GM23338 (cell line): ENCODE results near the gene USP24. TPM values are rescaled to one million over a fixed set of nuclear protein-coding genes. Genes with fewer than 3 reads are reported as not detected.

Experiments
- ATAC-seq: fragments of 200-7000 bp; cut with Tn5 transposase; 3 replicates; pipeline ENCODE4 v1.9.1; 2020
- DNase-seq: peaks from one replicate; pipeline ENCODE4 v3.0.0-alpha.2; 2015; ENCODE audit warnings: low spot score
- H2AFZ ChIP-seq: fragments of 200-600 bp; sonication (generic); 2 replicates; pipeline ENCODE4 v1.8.0; 2016; ENCODE audit warnings: antibody characterized with exemption, mild to moderate bottlenecking, moderate library complexity
- H3F3A ChIP-seq: fragments of 200-600 bp; sonication (generic); replicated peaks from 2 replicates; pipeline ENCODE4 v1.8.0; 2017; ENCODE audit warnings: antibody characterized with exemption, mixed run types, low read depth
- H3K27ac ChIP-seq: fragments of 200-600 bp; sonication (generic); 2 replicates; pipeline ENCODE4 v1.6.1; 2016; ENCODE audit warnings: low read depth
- H3K27me3 ChIP-seq: fragments of 200-600 bp; sonication (generic); 2 replicates; pipeline ENCODE4 v1.8.0; 2016; ENCODE audit warnings: mild to moderate bottlenecking, mixed run types, moderate library complexity; ENCODE audit not compliant: insufficient read depth
- H3K36me3 ChIP-seq: fragments of 200-600 bp; sonication (generic); 2 replicates; pipeline ENCODE4 v1.8.0; 2016; ENCODE audit warnings: mild to moderate bottlenecking; ENCODE audit not compliant: insufficient read depth
- H3K4me1 ChIP-seq: fragments of 200-600 bp; sonication (generic); 2 replicates; pipeline ENCODE4 v1.8.0; 2016; ENCODE audit warnings: mild to moderate bottlenecking, moderate library complexity; ENCODE audit not compliant: insufficient read depth
- H3K4me2 ChIP-seq: fragments of 200-600 bp; sonication (generic); 2 replicates; pipeline ENCODE4 v1.7.1; 2017; ENCODE audit warnings: mixed run types
- H3K4me3 ChIP-seq: fragments of 200-600 bp; sonication (generic); 2 replicates; pipeline ENCODE4 v1.6.1; 2016; ENCODE audit warnings: mixed run types
- H3K79me2 ChIP-seq: fragments of 200-600 bp; sonication (generic); replicated peaks from 2 replicates; pipeline ENCODE4 v1.8.0; 2017; ENCODE audit warnings: mild to moderate bottlenecking; ENCODE audit not compliant: insufficient read depth
- H3K9me2 ChIP-seq: fragments of 200-600 bp; sonication (generic); 2 replicates; pipeline ENCODE4 v1.8.0; 2017; ENCODE audit not compliant: insufficient read depth
- H4K20me1 ChIP-seq: fragments of 200-600 bp; sonication (generic); replicated peaks from 2 replicates; pipeline ENCODE4 v1.8.0; 2017; ENCODE audit warnings: mild to moderate bottlenecking; ENCODE audit not compliant: insufficient read depth
- H3K27ac Mint-ChIP-seq: 2 replicates; pipeline ENCODE4 v1.8.0; 2020; ENCODE audit warnings: inconsistent platforms, mild to moderate bottlenecking, moderate library complexity, mixed read lengths
- H3K27me3 Mint-ChIP-seq: 3 replicates; pipeline ENCODE4 v1.8.0; 2022; ENCODE audit warnings: low read depth, mild to moderate bottlenecking, moderate library complexity, mixed read lengths, inconsistent platforms; ENCODE audit not compliant: insufficient read depth, poor library complexity
- H3K36me3 Mint-ChIP-seq: 3 replicates; pipeline ENCODE4 v1.8.0; 2021; ENCODE audit warnings: low read depth, mild to moderate bottlenecking, inconsistent platforms, moderate library complexity, mixed read lengths
- H3K4me1 Mint-ChIP-seq: 3 replicates; pipeline ENCODE4 v1.8.0; 2020; ENCODE audit warnings: mild to moderate bottlenecking, inconsistent platforms, mixed read lengths
- H3K4me3 Mint-ChIP-seq: 3 replicates; pipeline ENCODE4 v1.8.0; 2021; ENCODE audit warnings: moderate library complexity, mild to moderate bottlenecking, inconsistent platforms, mixed read lengths
- H3K9me3 Mint-ChIP-seq: 3 replicates; pipeline ENCODE4 v1.8.0; 2020; ENCODE audit warnings: moderate library complexity, mild to moderate bottlenecking, inconsistent platforms, mixed read lengths
- CREB1 ChIP-seq: fragments of 250-450 bp; sonication (Bioruptor Pico); IDR thresholded peaks from 2 replicates; pipeline ENCODE4 v1.5.0; 2020; ENCODE audit warnings: low read depth, mild to moderate bottlenecking, moderate library complexity
- CTCF ChIP-seq, 2 experiments: fragments of 200-600 bp in 1 of 2; sonication (generic) in 1 of 2; conservative IDR thresholded peaks; 2 replicates each; pipeline versions ENCODE4 v1.5.1 to v1.6.1; 2016 to 2017; ENCODE audit warnings: antibody characterized with exemption in 2 of 2, low read depth in 2 of 2, mild to moderate bottlenecking in 2 of 2, moderate library complexity in 1 of 2
- ETS1 ChIP-seq: IDR thresholded peaks from 2 replicates; pipeline ENCODE4 v1.6.1; 2016; ENCODE audit warnings: antibody characterized with exemption
- EZH2 ChIP-seq: fragments of 200-600 bp; sonication (generic); IDR thresholded peaks from one replicate; pipeline ENCODE4 v1.8.0; 2017; ENCODE audit warnings: antibody characterized with exemption, mild to moderate bottlenecking, low read depth; ENCODE audit not compliant: unreplicated experiment
- EZH2phosphoT487 ChIP-seq: fragments of 200-600 bp; sonication (generic); IDR thresholded peaks from one replicate; pipeline ENCODE4 v1.8.1; 2018; ENCODE audit warnings: antibody characterized with exemption; ENCODE audit not compliant: unreplicated experiment
- JUNB ChIP-seq: IDR thresholded peaks from one replicate; pipeline ENCODE4 v1.6.1; 2016; ENCODE audit warnings: antibody characterized with exemption; ENCODE audit not compliant: unreplicated experiment
- NANOG ChIP-seq: IDR thresholded peaks from 2 replicates; pipeline ENCODE4 v1.6.1; 2016; ENCODE audit warnings: antibody characterized with exemption, borderline replicate concordance
- POLR2AphosphoS5 ChIP-seq: IDR thresholded peaks from 2 replicates; pipeline ENCODE4 v1.6.1; 2016; ENCODE audit warnings: antibody characterized with exemption, low read depth
- REST ChIP-seq: IDR thresholded peaks from one replicate; pipeline ENCODE4 v1.6.1; 2018; ENCODE audit warnings: antibody characterized with exemption; ENCODE audit not compliant: unreplicated experiment
- STAT1 ChIP-seq: IDR thresholded peaks from one replicate; pipeline ENCODE4 v1.6.1; 2016; ENCODE audit warnings: antibody characterized with exemption; ENCODE audit not compliant: unreplicated experiment
- ZNF114 ChIP-seq: fragments of 250-450 bp; sonication (Bioruptor Pico); IDR thresholded peaks from 2 replicates; pipeline ENCODE4 v1.5.0; 2020; ENCODE audit warnings: mild to moderate bottlenecking, moderate library complexity
- ZNF331 ChIP-seq: fragments of 250-450 bp; sonication (Bioruptor Pico); IDR thresholded peaks from 2 replicates; pipeline ENCODE4 v1.5.0; 2020; ENCODE audit warnings: low read depth, mild to moderate bottlenecking, moderate library complexity
- ZNF462 ChIP-seq: fragments of 250-450 bp; sonication (Bioruptor Pico); IDR thresholded peaks from 2 replicates; pipeline ENCODE4 v1.5.0; 2020; ENCODE audit warnings: mild to moderate bottlenecking, moderate library complexity
- polyA plus RNA-seq: library from polyadenylated mRNA; unstranded; fragments of >200 nt; fragmentation: Nextera tagmentation; extraction: Ambion mirVana; gene quantifications from 2 replicates; pipeline ENCODE4 v1.2.1, GENCODE V29; 2016
- total RNA-seq: library from RNA; depleted of rRNA; stranded (reverse); fragments of >200 nt; shearing (Covaris generic); gene quantifications from 2 replicates; pipeline ENCODE4 v1.2.3, GENCODE V29; 2014

Gene USP24
- total and polyA plus RNA-seq, 2 experiments from 2014 or later: 12.1 to 32.6 TPM

- TF ChIP-seq EZH2 (no peak), ZNF331 (CRISPR knock-in tag) (no peak), CTCF (conservative IDR thresholded peaks at IDR 0.05; ENCODE audit: low read depth in 2 of 2) (no peak), ZNF114 (CRISPR knock-in tag) (no peak), ZNF462 (CRISPR knock-in tag) (no peak), NANOG (no peak), CREB1 (CRISPR knock-in tag) (no peak), EZH2phosphoT487 (no peak), REST (no peak), POLR2AphosphoS5 (no peak), JUNB (no peak), STAT1 (no peak), ETS1 (no peak)
- H3F3A ChIP-seq: peaks cover 33% of the 10 kb centered on the region
- no peak overlapping the region for H3K4me3 Mint-ChIP-seq
- H3K9me3 Mint-ChIP-seq: no peaks in the 10 kb centered on the region
- no peak overlapping the region for H3K4me2 ChIP-seq
- no peak for DNase-seq
- H3K4me3 ChIP-seq: no peak overlapping the region
- H3K79me2 ChIP-seq: peaks cover 1% of the 10 kb centered on the region; the same call in 1 of the 2 replicates
- ATAC-seq: no peak
- H4K20me1 ChIP-seq: peaks cover 10% of the 10 kb centered on the region
- peak overlapping the region; percentile 59 for H3K27ac ChIP-seq
- H3K9me2 ChIP-seq: no peaks in the 10 kb centered on the region
- H3K36me3 ChIP-seq: peaks cover 63% of the 10 kb centered on the region
- no peak overlapping the region for H2AFZ ChIP-seq
- peak overlapping the region; percentile 52; the same call in 1 of the 2 replicates for H3K27ac Mint-ChIP-seq
- no peaks in the 10 kb centered on the region for H3K27me3 ChIP-seq
- peaks cover 37% of the 10 kb centered on the region for H3K36me3 Mint-ChIP-seq
- peaks cover 9% of the 10 kb centered on the region for H3K27me3 Mint-ChIP-seq
- no peaks in the 10 kb centered on the region for H3K4me1 Mint-ChIP-seq
- no peaks in the 10 kb centered on the region for H3K4me1 ChIP-seq
Observed at GRCh38 chr1:55059302-55060132, 155.6 kb downstream of the USP24 start.
